Neural cell (in vitro differentiated cells): Measurements from ENCODE around the gene NDRG2. TPM values are rescaled to one million over a fixed set of nuclear protein-coding genes. Genes with fewer than 3 reads are reported as not detected.

Source experiments
- H2AFZ ChIP-seq: fragments of 200-600, 300-800 bp; sonication (generic), shearing (Covaris generic); 2 replicates; pipeline ENCODE4 v1.6.0; 2014; ENCODE audit warnings: low read depth, mild to moderate bottlenecking, antibody characterized with exemption, low read length, moderate library complexity
- H3F3A ChIP-seq: fragments of 200-600 bp; shearing (Covaris generic); 2 replicates; pipeline ENCODE4 v1.6.1; 2016; ENCODE audit warnings: mild to moderate bottlenecking, moderate library complexity, mixed read lengths, antibody characterized with exemption, low read length; ENCODE audit not compliant: insufficient read depth, poor library complexity, severe bottlenecking
- H3K27ac ChIP-seq: fragments of 200-600, 300-800 bp; sonication (generic), shearing (Covaris generic); 2 replicates; pipeline ENCODE4 v1.5.1; 2014; ENCODE audit warnings: mild to moderate bottlenecking, low read length, moderate library complexity
- H3K27me3 ChIP-seq: fragments of 300-800, 200-600 bp; sonication (generic), shearing (Covaris generic); 2 replicates; pipeline ENCODE4 v1.6.0; 2014; ENCODE audit warnings: mild to moderate bottlenecking, low read depth, low read length, moderate library complexity; ENCODE audit not compliant: insufficient read depth
- H3K36me3 ChIP-seq: fragments of 300-800, 200-600 bp; sonication (generic), shearing (Covaris generic); 2 replicates; pipeline ENCODE4 v1.5.1; 2014; ENCODE audit warnings: mild to moderate bottlenecking, antibody characterized with exemption, low read length, moderate library complexity; ENCODE audit not compliant: insufficient read depth
- H3K4me2 ChIP-seq: fragments of 300-800, 200-600 bp; sonication (generic), shearing (Covaris generic); 2 replicates; pipeline ENCODE4 v1.6.0; 2014; ENCODE audit warnings: mild to moderate bottlenecking, low read length
- H3K4me3 ChIP-seq: fragments of 300-800, 200-600 bp; sonication (generic), shearing (Covaris generic); 2 replicates; pipeline ENCODE4 v1.5.1; 2014; ENCODE audit warnings: mild to moderate bottlenecking, low read length, moderate library complexity
- H3K79me2 ChIP-seq: fragments of 200-600 bp; shearing (Covaris generic); replicated peaks from 2 replicates; pipeline ENCODE4 v1.6.0; 2014; ENCODE audit warnings: mild to moderate bottlenecking, low read length, moderate library complexity; ENCODE audit not compliant: insufficient read depth
- H3K9ac ChIP-seq: fragments of 300-800, 200-600 bp; sonication (generic), shearing (Covaris generic); 2 replicates; pipeline ENCODE4 v1.6.1; 2016; ENCODE audit warnings: mild to moderate bottlenecking, low read length, mixed read lengths
- H3K9me2 ChIP-seq: fragments of 200-600 bp; shearing (Covaris generic); 2 replicates; pipeline ENCODE4 v1.6.1; 2016; ENCODE audit warnings: mild to moderate bottlenecking, low read length, mixed read lengths; ENCODE audit not compliant: insufficient read depth
- H3K9me3 ChIP-seq: fragments of 200-600, 300-800 bp; sonication (generic), shearing (Covaris generic); 2 replicates; pipeline ENCODE4 v1.6.1; 2016; ENCODE audit warnings: mild to moderate bottlenecking, mixed run types, low read length, moderate library complexity, mixed read lengths
- H4K20me1 ChIP-seq: fragments of 200-600 bp; shearing (Covaris generic); 2 replicates; pipeline ENCODE4 v1.6.1; 2016; ENCODE audit warnings: mild to moderate bottlenecking, mixed run types; ENCODE audit not compliant: insufficient read depth
- EP300 ChIP-seq: fragments of 450-650 bp; conservative IDR thresholded peaks from 2 replicates; pipeline ENCODE4 v1.6.1; 2014; ENCODE audit warnings: antibody characterized with exemption, mild to moderate bottlenecking, moderate library complexity; ENCODE audit not compliant: poor library complexity, severe bottlenecking
- EZH2 ChIP-seq: fragments of 200-600, 300-800 bp; shearing (Covaris generic), sonication (generic); IDR thresholded peaks from 2 replicates; pipeline ENCODE4 v1.6.1; 2014; ENCODE audit warnings: antibody characterized with exemption, low read length, borderline replicate concordance, mild to moderate bottlenecking; ENCODE audit not compliant: insufficient read depth, poor library complexity, severe bottlenecking
- MXI1 ChIP-seq: fragments of 450-650 bp; conservative IDR thresholded peaks from 2 replicates; pipeline ENCODE4 v1.6.1; 2014; ENCODE audit warnings: antibody characterized with exemption, mild to moderate bottlenecking; ENCODE audit not compliant: poor library complexity, severe bottlenecking
- POLR2AphosphoS5 ChIP-seq: IDR thresholded peaks from 2 replicates; pipeline ENCODE4 v1.6.1; 2012
- RAD21 ChIP-seq: fragments of 450-650 bp; conservative IDR thresholded peaks from 2 replicates; pipeline ENCODE4 v1.6.1; 2014; ENCODE audit warnings: antibody characterized with exemption, mild to moderate bottlenecking, moderate library complexity
- SMC3 ChIP-seq: fragments of 450-650 bp; conservative IDR thresholded peaks from 2 replicates; pipeline ENCODE4 v1.6.1; 2014; ENCODE audit warnings: antibody characterized with exemption, mild to moderate bottlenecking, moderate library complexity; ENCODE audit not compliant: poor library complexity
- TAF1 ChIP-seq: IDR thresholded peaks from 2 replicates; pipeline ENCODE4 v1.6.1; 2012; ENCODE audit warnings: low read depth
- polyA plus RNA-seq: library from polyadenylated mRNA; depleted of rRNA; stranded (reverse); fragments of >200 nt; gene quantifications from 2 replicates; pipeline ENCODE4 v1.2.3, GENCODE V29; 2014
- TF ChIP-seq, protein P1 (sequence below): fragments of 450-650 bp; IDR thresholded peaks from 2 replicates; pipeline ENCODE4 v1.5.1; 2014; ENCODE audit warnings: antibody characterized with exemption, mild to moderate bottlenecking, moderate library complexity; ENCODE audit not compliant: poor library complexity, severe bottlenecking
- TF ChIP-seq, protein P2 (sequence below): IDR thresholded peaks from 2 replicates; pipeline ENCODE4 v1.6.1; 2012; ENCODE audit warnings: borderline replicate concordance

Gene NDRG2
- polyA plus RNA-seq, 1 donor from 2014 or later, result 43.3 TPM

DNA sequence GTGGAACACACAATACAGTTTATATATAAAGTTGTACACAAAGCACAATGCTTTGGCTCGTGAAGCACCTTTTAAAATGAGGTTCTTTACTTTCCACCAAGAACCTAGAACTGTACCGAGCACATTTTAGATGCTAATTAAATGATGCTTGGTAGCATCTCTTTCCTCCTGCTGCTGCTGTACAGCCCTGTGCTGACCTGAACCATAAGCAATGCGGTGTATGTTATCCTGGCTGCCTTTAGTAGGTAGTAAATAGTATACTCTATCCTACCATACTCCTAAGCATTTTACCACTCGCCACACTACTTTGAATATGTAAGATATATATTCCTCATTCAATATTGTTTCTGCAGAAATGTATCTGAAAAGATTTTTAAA lies 29.9 kb upstream of the NDRG2 start:
- Histone ChIP-seq H3K9me2 (no peaks in the 10 kb centered on the region), H3F3A (no peaks in the 10 kb centered on the region), H3K27ac (no peak overlapping the region), H3K27me3 (no peaks in the 10 kb centered on the region), H4K20me1 (no peaks in the 10 kb centered on the region), H3K36me3 (no peaks in the 10 kb centered on the region), H2AFZ (no peak overlapping the region), H3K9me3 (no peaks in the 10 kb centered on the region), H3K4me3 (no peak overlapping the region), H3K4me2 (no peak overlapping the region), H3K79me2 (no peaks in the 10 kb centered on the region), H3K9ac (no peak overlapping the region)
- TF ChIP-seq TAF1, result no peak
- TF ChIP-seq, protein P1, sequence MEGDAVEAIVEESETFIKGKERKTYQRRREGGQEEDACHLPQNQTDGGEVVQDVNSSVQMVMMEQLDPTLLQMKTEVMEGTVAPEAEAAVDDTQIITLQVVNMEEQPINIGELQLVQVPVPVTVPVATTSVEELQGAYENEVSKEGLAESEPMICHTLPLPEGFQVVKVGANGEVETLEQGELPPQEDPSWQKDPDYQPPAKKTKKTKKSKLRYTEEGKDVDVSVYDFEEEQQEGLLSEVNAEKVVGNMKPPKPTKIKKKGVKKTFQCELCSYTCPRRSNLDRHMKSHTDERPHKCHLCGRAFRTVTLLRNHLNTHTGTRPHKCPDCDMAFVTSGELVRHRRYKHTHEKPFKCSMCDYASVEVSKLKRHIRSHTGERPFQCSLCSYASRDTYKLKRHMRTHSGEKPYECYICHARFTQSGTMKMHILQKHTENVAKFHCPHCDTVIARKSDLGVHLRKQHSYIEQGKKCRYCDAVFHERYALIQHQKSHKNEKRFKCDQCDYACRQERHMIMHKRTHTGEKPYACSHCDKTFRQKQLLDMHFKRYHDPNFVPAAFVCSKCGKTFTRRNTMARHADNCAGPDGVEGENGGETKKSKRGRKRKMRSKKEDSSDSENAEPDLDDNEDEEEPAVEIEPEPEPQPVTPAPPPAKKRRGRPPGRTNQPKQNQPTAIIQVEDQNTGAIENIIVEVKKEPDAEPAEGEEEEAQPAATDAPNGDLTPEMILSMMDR, result no peak
- no peak for TF ChIP-seq EZH2
- TF ChIP-seq RAD21, result no peak
- no peak for TF ChIP-seq POLR2AphosphoS5
- no peak for TF ChIP-seq MXI1
- TF ChIP-seq SMC3, result no peak
- TF ChIP-seq, protein P2, sequence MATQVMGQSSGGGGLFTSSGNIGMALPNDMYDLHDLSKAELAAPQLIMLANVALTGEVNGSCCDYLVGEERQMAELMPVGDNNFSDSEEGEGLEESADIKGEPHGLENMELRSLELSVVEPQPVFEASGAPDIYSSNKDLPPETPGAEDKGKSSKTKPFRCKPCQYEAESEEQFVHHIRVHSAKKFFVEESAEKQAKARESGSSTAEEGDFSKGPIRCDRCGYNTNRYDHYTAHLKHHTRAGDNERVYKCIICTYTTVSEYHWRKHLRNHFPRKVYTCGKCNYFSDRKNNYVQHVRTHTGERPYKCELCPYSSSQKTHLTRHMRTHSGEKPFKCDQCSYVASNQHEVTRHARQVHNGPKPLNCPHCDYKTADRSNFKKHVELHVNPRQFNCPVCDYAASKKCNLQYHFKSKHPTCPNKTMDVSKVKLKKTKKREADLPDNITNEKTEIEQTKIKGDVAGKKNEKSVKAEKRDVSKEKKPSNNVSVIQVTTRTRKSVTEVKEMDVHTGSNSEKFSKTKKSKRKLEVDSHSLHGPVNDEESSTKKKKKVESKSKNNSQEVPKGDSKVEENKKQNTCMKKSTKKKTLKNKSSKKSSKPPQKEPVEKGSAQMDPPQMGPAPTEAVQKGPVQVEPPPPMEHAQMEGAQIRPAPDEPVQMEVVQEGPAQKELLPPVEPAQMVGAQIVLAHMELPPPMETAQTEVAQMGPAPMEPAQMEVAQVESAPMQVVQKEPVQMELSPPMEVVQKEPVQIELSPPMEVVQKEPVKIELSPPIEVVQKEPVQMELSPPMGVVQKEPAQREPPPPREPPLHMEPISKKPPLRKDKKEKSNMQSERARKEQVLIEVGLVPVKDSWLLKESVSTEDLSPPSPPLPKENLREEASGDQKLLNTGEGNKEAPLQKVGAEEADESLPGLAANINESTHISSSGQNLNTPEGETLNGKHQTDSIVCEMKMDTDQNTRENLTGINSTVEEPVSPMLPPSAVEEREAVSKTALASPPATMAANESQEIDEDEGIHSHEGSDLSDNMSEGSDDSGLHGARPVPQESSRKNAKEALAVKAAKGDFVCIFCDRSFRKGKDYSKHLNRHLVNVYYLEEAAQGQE, result no peak
- no peak for TF ChIP-seq EP300

DNA sequence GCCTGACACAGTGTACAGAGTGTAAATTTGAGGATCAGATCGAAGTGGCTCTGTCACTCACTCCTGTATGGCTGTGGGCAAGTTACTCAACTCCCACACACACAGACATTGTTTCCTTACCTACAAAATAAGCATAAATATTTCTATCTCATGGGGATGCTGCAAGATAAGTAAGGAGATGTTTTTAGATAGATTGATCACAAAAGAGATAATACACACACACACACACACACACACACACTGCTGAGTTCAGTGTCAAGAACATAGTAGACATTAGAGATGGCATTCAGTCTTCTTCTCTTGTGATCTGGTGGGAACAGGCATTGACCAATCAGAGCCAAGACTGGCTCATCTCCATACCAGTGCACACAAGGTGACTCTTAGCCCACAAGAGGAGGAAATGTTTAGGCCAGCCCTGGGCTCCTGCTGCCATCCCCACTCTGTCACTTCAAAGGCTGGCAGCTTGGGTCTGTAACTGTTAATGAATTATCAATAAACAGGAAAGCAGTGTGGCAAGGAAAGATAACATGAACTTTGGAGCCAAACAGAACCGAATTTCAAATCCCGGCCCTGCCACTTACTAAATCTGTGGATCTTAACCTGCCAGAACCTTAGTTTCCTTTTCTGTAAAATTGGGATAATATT lies 29.4 kb upstream of the NDRG2 start:
- H3K4me2 ChIP-seq, result no peak overlapping the region
- no peak for TF ChIP-seq MXI1
- no peak for TF ChIP-seq SMC3
- TF ChIP-seq TAF1, result no peak
- no peak for TF ChIP-seq RAD21
- no peak for TF ChIP-seq EZH2
- TF ChIP-seq EP300, result no peak
- TF ChIP-seq, protein P2, result no peak
- TF ChIP-seq POLR2AphosphoS5, result no peak
- TF ChIP-seq, protein P1, result no peak
- H3K9me2 ChIP-seq, result no peaks in the 10 kb centered on the region
- H3K27me3 ChIP-seq, result no peaks in the 10 kb centered on the region
- no peak overlapping the region for H3K27ac ChIP-seq
- no peak overlapping the region for H2AFZ ChIP-seq
- no peaks in the 10 kb centered on the region for H3K36me3 ChIP-seq
- no peak overlapping the region for H3K9ac ChIP-seq
- H3K9me3 ChIP-seq, result no peaks in the 10 kb centered on the region
- H3F3A ChIP-seq, result no peaks in the 10 kb centered on the region
- H4K20me1 ChIP-seq, result no peaks in the 10 kb centered on the region
- H3K79me2 ChIP-seq, result no peaks in the 10 kb centered on the region
- H3K4me3 ChIP-seq, result no peak overlapping the region
